ENCODE results near the gene PCYT1A. TPM values are rescaled to one million over a fixed set of nuclear protein-coding genes. Genes with fewer than 3 reads are reported as not detected.
"Not testable (repeated sequence)": the region's sequence is repeated elsewhere in the genome, so short reads cannot be mapped to it uniquely, and the experiment has no call there.

Gene PCYT1A
- total and polyA plus RNA-seq, 2 of the 13 experiments (the other 11 are each of a cell fraction or from before 2014, with no cell fraction given): 26.4 to 45.3 TPM

DNA sequence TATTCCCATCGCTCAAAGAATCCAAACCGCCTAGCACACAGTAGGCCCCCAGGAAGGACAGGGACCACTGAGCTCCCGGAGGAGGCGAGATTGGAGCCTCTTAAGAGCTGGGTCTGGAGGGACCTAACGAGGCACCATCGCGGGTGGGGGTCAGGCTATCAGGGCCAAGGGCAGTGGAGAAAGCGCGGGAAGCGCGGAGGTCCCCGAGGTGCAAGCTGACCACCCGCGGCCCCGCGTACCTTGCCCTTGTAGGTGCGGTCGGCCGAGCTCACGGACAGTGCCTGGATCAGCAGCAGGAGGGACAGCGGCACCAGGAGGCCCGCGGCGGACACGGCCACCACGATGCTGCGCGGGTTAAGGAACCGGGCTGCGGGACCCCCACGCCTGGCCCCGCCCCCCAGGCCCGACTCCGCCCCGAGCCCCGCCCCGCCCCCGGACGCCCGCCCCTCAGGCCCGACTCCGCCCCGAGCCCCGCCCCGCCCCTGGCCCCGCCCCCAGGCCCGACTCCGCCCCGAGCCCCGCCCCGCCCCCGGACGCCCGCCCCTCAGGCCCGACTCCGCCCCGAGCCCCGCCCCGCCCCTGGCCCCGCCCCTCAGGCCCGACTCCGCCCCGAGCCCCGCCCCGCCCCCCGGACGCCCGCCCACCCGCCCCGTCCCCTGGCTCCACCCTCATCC lies 80.2 kb downstream of the PCYT1A start (continued):
- no peak for TF ChIP-seq YEATS4 (CRISPR knock-in tag; IDR thresholded peaks at IDR 0.05; ENCODE audit: borderline replicate concordance)
- peak; percentile 70 for TF ChIP-seq ZKSCAN1 (IDR thresholded peaks at IDR 0.05; ENCODE audit: low read length)
- TF ChIP-seq ZNF30 (CRISPR knock-in tag; IDR thresholded peaks at IDR 0.05): no peak

DNA sequence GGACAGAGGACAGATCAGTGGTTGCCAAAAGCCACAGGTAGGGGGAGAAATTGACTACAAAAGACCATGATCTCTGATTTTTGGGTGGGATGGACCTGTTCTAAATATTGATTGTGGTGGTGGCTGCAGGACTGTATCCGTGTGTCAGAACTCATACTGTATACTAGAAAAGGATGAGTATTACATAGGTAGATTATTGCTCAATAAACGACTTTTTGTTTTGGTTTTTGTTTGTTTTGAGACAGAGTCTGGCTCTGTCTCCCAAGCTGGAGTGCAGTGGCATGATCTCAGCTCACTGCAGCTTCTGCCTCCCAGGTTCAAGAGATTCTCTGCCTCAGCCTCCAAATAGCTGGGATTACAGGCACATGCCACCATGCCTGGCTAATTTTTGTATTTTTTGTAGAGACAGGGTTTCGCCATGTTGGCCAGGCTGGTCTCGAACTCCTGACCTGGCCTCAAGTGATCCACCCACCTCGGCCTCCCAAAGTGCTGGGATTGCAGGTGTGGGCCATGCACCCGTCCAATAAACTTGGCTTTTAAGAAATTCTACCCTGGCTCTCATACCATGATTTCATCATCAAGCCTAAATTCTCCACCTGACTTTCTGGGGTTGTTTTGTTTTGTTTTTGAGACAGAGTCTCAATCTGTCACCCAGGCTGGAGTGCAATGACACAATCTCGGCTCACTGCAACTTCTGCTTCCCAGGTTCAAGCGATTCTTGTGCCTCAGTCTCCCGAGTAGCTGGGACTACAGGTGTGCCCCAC lies 81.9 kb downstream of the PCYT1A start:
- intact Hi-C loops (cut with micrococcal nuclease; ENCODE audit: unreplicated experiment): loop anchor here (1.0 kb wide), 1 partner anchor 18 kb away; no protein-coding TSS in a partner anchor
- H3K79me2 ChIP-seq (ENCODE audit: insufficient read depth, low read length); CTCF ChIA-PET (ENCODE audit: low intra/inter-chr PET ratio, low total read pairs); H3K4me2 ChIP-seq (ENCODE audit: low read depth, low read length); H3K4me3 ChIP-seq (replicated peaks in 1 of 3; ENCODE audit: insufficient read depth in 1 of 3, low read depth in 2 of 3, low read length in 3 of 3); H3K27me3 ChIP-seq (ENCODE audit: control insufficient read depth in 1 of 2, insufficient read depth in 2 of 2, low read length in 2 of 2); H2AFZ ChIP-seq (ENCODE audit: low read length); ATAC-seq; H3K27ac ChIP-seq (ENCODE audit: extremely low read length, insufficient read depth, low read length); POLR2A ChIA-PET; H4K20me1 ChIP-seq (ENCODE audit: insufficient read depth, low read length); BruUV-seq (replicated peaks); in situ Hi-C loops (cut with HindIII; ENCODE audit: extremely low pct_ligation_motif_present, low pct_unique_long_range_greater_than_20kb); H3K9ac ChIP-seq (ENCODE audit: insufficient read depth, low read depth, low read length); H3K36me3 ChIP-seq (replicated peaks in 1 of 2; ENCODE audit: control insufficient read depth in 1 of 2, insufficient read depth in 2 of 2, low read length in 2 of 2); H3K9me3 ChIP-seq (ENCODE audit: low read length); DNase-seq (ENCODE audit: low spot score); TF ChIP-seq LCORL (IDR thresholded peaks at IDR 0.05): not testable (repeated sequence)
- H3K4me1 ChIP-seq (ENCODE audit: insufficient read depth, low read length): peaks cover 56% of the 10 kb centered on the region
- peak; percentile 15 for FAIRE-seq
- TF ChIP-seq, protein P1, sequence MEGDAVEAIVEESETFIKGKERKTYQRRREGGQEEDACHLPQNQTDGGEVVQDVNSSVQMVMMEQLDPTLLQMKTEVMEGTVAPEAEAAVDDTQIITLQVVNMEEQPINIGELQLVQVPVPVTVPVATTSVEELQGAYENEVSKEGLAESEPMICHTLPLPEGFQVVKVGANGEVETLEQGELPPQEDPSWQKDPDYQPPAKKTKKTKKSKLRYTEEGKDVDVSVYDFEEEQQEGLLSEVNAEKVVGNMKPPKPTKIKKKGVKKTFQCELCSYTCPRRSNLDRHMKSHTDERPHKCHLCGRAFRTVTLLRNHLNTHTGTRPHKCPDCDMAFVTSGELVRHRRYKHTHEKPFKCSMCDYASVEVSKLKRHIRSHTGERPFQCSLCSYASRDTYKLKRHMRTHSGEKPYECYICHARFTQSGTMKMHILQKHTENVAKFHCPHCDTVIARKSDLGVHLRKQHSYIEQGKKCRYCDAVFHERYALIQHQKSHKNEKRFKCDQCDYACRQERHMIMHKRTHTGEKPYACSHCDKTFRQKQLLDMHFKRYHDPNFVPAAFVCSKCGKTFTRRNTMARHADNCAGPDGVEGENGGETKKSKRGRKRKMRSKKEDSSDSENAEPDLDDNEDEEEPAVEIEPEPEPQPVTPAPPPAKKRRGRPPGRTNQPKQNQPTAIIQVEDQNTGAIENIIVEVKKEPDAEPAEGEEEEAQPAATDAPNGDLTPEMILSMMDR (CRISPR knock-in tag; IDR thresholded peaks at IDR 0.05): peak; percentile 30; the same call in 1 of the 2 replicates
- TF ChIP-seq CEBPG (CRISPR knock-in tag; IDR thresholded peaks at IDR 0.05): 0 out of 2 replicates have a peak, but pooled peaks have one; percentile 39
- TF ChIP-seq LCORL (CRISPR knock-in tag; IDR thresholded peaks at IDR 0.05): peak; percentile 23; the same call in 1 of the 2 replicates
- TF ChIP-seq STAG1 (CRISPR knock-in tag; IDR thresholded peaks at IDR 0.05): peak; percentile 20
- TF ChIP-seq ZNF12 (CRISPR knock-in tag; IDR thresholded peaks at IDR 0.05): peak; percentile 39; the same call in 1 of the 2 replicates
- TF ChIP-seq ZNF605 (CRISPR knock-in tag; IDR thresholded peaks at IDR 0.05): 0 out of 2 replicates have a peak, but pooled peaks have one; percentile 18
- peak; percentile 63; the same call in 1 of the 2 replicates for TF ChIP-seq CEBPB (IDR thresholded peaks at IDR 0.05; ENCODE audit: borderline replicate concordance, low read depth, low read length)
- 47% methylated on average over 9 of the region's 9 CpGs for WGBS (ENCODE audit: low lambda C conversion rate)
